Thyroid gland (tissue), 4 donors: ENCODE data around the gene ZNF503. TPM values are rescaled to one million over a fixed set of nuclear protein-coding genes. Genes with fewer than 3 reads are reported as not detected.
A peak's percentile ranks its signal among the peaks of the same experiment; 100 is the strongest.

ENCODE experiments used
- DNase-seq, 2 donors: peaks; one replicate each; pipeline ENCODE4 v3.0.0-alpha.2; 2019
- H3K27ac ChIP-seq, 3 donors: fragments of 200-600 bp; sonication (generic); 1 replicate in 2 of 3; 2 replicates in 1 of 3; pipeline ENCODE4 v1.5.1; 2016 to 2019; ENCODE audit warnings: mild to moderate bottlenecking in 1 of 3, moderate library complexity in 1 of 3
- H3K27me3 ChIP-seq: fragments of 200-600 bp; sonication (generic); one replicate; pipeline ENCODE4 v1.5.1; 2019
- H3K36me3 ChIP-seq, 2 donors: fragments of 200-600 bp; sonication (generic); one replicate each; pipeline ENCODE4 v1.5.1; 2016 to 2019
- H3K4me1 ChIP-seq, 2 donors: fragments of 200-600 bp; sonication (generic); one replicate each; pipeline ENCODE4 v1.5.1; 2017 to 2019
- H3K4me3 ChIP-seq, 3 donors: fragments of 200-600 bp; sonication (generic); replicated peaks in 1 of 3; 1 replicate in 2 of 3; 2 replicates in 1 of 3; pipeline ENCODE4 v1.5.1; 2016; ENCODE audit warnings: mild to moderate bottlenecking in 1 of 3
- H3K9me3 ChIP-seq: fragments of 200-600 bp; sonication (generic); one replicate; pipeline ENCODE4 v1.5.1; 2017
- CTCF ChIP-seq, 6 experiments: fragments of 200-600 bp in 3 of 6; fragments of 450-650 bp in 3 of 6; sonication (generic) in 3 of 6; IDR thresholded peaks; one replicate each; pipeline ENCODE4 v1.5.1; 2016 to 2019; ENCODE audit warnings: antibody characterized with exemption in 6 of 6, mild to moderate bottlenecking in 2 of 6, inconsistent platforms in 1 of 6, moderate library complexity in 1 of 6
- POLR2A ChIP-seq, 2 donors: fragments of 450-650 bp; IDR thresholded peaks; one replicate each; pipeline ENCODE4 v1.6.1; 2017; ENCODE audit warnings: antibody characterized with exemption in 2 of 2, mild to moderate bottlenecking in 2 of 2, moderate library complexity in 1 of 2
- WGBS, 2 donors: methylation state at CpG; one replicate each; pipeline ENCODE4 v1.1.5; 2017; 5-methylcytosine and 5-hydroxymethylcytosine counted together
- intact Hi-C: fragments of 100-400 bp; cut with DNase I; formaldehyde crosslinking; loops from one replicate; pipeline ENCODE4 v1.15.1; 2023
- total RNA-seq, 4 donors: library from RNA; depleted of rRNA; stranded (reverse); fragments of >200 nt; gene quantifications; one replicate each; pipeline ENCODE4 v1.2.3, GENCODE V29; 2016

ZNF503 gene
- total RNA-seq: 10 to 100 TPM in 3 of 4 donors, 1 to 10 TPM in 1; 8.2 to 17.1 (median 10.9) TPM

- intact Hi-C loops: loop anchor here (2.0 kb wide), 1 partner anchor 509 kb away; no protein-coding TSS in a partner anchor
- peaks cover 0 to 14% of the 10 kb centered on the region in 2 donors for H3K36me3 ChIP-seq
Observed at GRCh38 chr10:75401569-75402485, at the start of gene ZNF503. Gene ZNF503 (minus strand): TSS chr10:75401764. CDS start chr10:75401419, 345 bp downstream.

GRCh38 chr10:75450644-75451640 is 49.4 kb upstream of the ZNF503 start:
- Histone ChIP-seq H3K4me1 (no peaks in the 10 kb centered on the region), H3K9me3 (no peaks in the 10 kb centered on the region), H3K27ac (no peak overlapping the region), H3K36me3 (no peaks in the 10 kb centered on the region), H3K27me3 (no peaks in the 10 kb centered on the region), H3K4me3 (no peak overlapping the region)
- intact Hi-C loops: no loop called here
- DNase-seq: no peak
- 94% methylated on average over 18 of the region's 18 CpGs for WGBS, 2 donors
- TF ChIP-seq POLR2A (IDR thresholded peaks at IDR 0.05) (no peak), CTCF (IDR thresholded peaks at IDR 0.05) (no peak)

More at GRCh38 chr10:75401569-75402485, at the start of gene ZNF503:
- H3K4me1 ChIP-seq: peaks cover 10 to 19% of the 10 kb centered on the region in 2 donors
- WGBS, 2 donors: 0% methylated on average over 60 to 69 of the region's 88 CpGs
- TF ChIP-seq CTCF (IDR thresholded peaks at IDR 0.05): peak in 4 of 6 experiments; percentile 36 to 56 (median 48)
- TF ChIP-seq POLR2A (IDR thresholded peaks at IDR 0.05): peak; percentile 81 to 97
- H3K4me3 ChIP-seq: peak within 1 kb of the TSS; percentile 63 to 88 (median 87)
- no peaks in the 10 kb centered on the region for H3K9me3 ChIP-seq
- H3K27me3 ChIP-seq: no peaks in the 10 kb centered on the region
- peak; percentile 99 for DNase-seq
- H3K27ac ChIP-seq: peak within 1 kb of the TSS; percentile 89 to 98 (median 98)

GRCh38 chr10:75450075-75450445 is 48.5 kb upstream of the ZNF503 start:
- intact Hi-C loops: no loop called here
- Histone ChIP-seq H3K27ac (no peak overlapping the region), H3K9me3 (no peaks in the 10 kb centered on the region), H3K27me3 (no peaks in the 10 kb centered on the region), H3K36me3 (no peaks in the 10 kb centered on the region), H3K4me1 (no peaks in the 10 kb centered on the region), H3K4me3 (no peak overlapping the region)
- TF ChIP-seq POLR2A (IDR thresholded peaks at IDR 0.05): no peak
- no peak for TF ChIP-seq CTCF (IDR thresholded peaks at IDR 0.05)
- WGBS, 2 donors: 68 to 76% methylated on average over 4 of the region's 4 CpGs
- no peak for DNase-seq

- TF ChIP-seq CTCF (IDR thresholded peaks at IDR 0.05) (no peak), POLR2A (IDR thresholded peaks at IDR 0.05) (no peak)
- Histone ChIP-seq H3K27ac (no peak overlapping the region), H3K4me3 (no peak overlapping the region), H3K27me3 (no peaks in the 10 kb centered on the region), H3K4me1 (no peaks in the 10 kb centered on the region), H3K36me3 (no peaks in the 10 kb centered on the region), H3K9me3 (no peaks in the 10 kb centered on the region)
- 75 to 80% methylated on average over 7 of the region's 7 CpGs for WGBS, 2 donors
- intact Hi-C loops: no loop called here
- no peak for DNase-seq
Observed at GRCh38 chr10:75449382-75450074, 48.0 kb upstream of the ZNF503 start.
